IMR-90 (cell line): ENCODE measurements around the gene DSE. TPM values are rescaled to one million over a fixed set of nuclear protein-coding genes. Genes with fewer than 3 reads are reported as not detected.

ENCODE experiments used
- ATAC-seq: fragments of 200-7000 bp; cut with Tn5 transposase; 2 replicates; pipeline ENCODE4 v1.9.1; 2020; ENCODE audit warnings: low read depth, mild to moderate bottlenecking, moderate library complexity
- BruUV-seq: library from RNA; stranded (reverse); fragments of 400-500 nt; replicated peaks from 2 replicates; lab custom pipeline; 2021; lab: Mats Ljungman, UMichigan
- CTCF ChIA-PET: fragments of 300-600 bp; formaldehyde crosslinking; extraction: SDS; loops from one replicate; lab custom pipeline; 2021; ENCODE audit warnings: antibody characterized with exemption; lab: Yijun Ruan, JAX
- POLR2A ChIA-PET: fragments of 300-600 bp; sonication (Branson Sonifier 250); formaldehyde crosslinking; loops from one replicate; lab custom pipeline; 2022; ENCODE audit warnings: antibody characterized with exemption; ENCODE audit not compliant: unreplicated experiment; lab: Charles Lee
- DNase-seq: peaks from one replicate; pipeline ENCODE4 v3.0.0; 2013
- H2AFZ ChIP-seq: replicated peaks from 2 replicates; pipeline ENCODE3; 2013; ENCODE audit warnings: low read length, mild to moderate bottlenecking; ENCODE audit not compliant: poor library complexity
- H2AK5ac ChIP-seq: 2 replicates; pipeline ENCODE4 v1.6.1; 2013; ENCODE audit warnings: low read depth, low read length, inconsistent platforms
- H2AK9ac ChIP-seq: replicated peaks from 2 replicates; pipeline ENCODE3; 2013; ENCODE audit warnings: mild to moderate bottlenecking, low read depth, low read length, moderate library complexity; ENCODE audit not compliant: poor library complexity
- H2BK120ac ChIP-seq: 2 replicates; pipeline ENCODE4 v1.6.1; 2013; ENCODE audit warnings: low read depth, low read length, inconsistent platforms
- H2BK15ac ChIP-seq: 3 replicates; pipeline ENCODE4 v1.6.1; 2013; ENCODE audit warnings: low read depth, low read length, inconsistent platforms
- H2BK20ac ChIP-seq: 2 replicates; pipeline ENCODE4 v1.6.1; 2013; ENCODE audit warnings: low read depth, mild to moderate bottlenecking, inconsistent platforms, low read length, moderate library complexity
- H2BK5ac ChIP-seq: 2 replicates; pipeline ENCODE4 v1.6.1; 2013; ENCODE audit warnings: mild to moderate bottlenecking, low read depth, low read length, inconsistent platforms; ENCODE audit not compliant: poor library complexity, severe bottlenecking
- H3K14ac ChIP-seq: replicated peaks from 2 replicates; pipeline ENCODE4 v1.6.1; 2013; ENCODE audit warnings: low read depth, low read length, inconsistent platforms
- H3K18ac ChIP-seq: 2 replicates; pipeline ENCODE4 v1.6.1; 2013; ENCODE audit warnings: low read depth, low read length, control low read depth
- H3K23ac ChIP-seq: 2 replicates; pipeline ENCODE4 v1.6.1; 2013; ENCODE audit warnings: low read depth, low read length, inconsistent platforms
- H3K27ac ChIP-seq: 2 replicates; pipeline ENCODE4 v1.5.1; 2013; ENCODE audit warnings: mild to moderate bottlenecking, control low read depth, low read length; ENCODE audit not compliant: insufficient read depth
- H3K27me3 ChIP-seq: 2 replicates; pipeline ENCODE4 v1.6.1; 2013; ENCODE audit warnings: low read length; ENCODE audit not compliant: control insufficient read depth, insufficient read depth
- H3K36me3 ChIP-seq: 2 replicates; pipeline ENCODE4 v1.6.1; 2013; ENCODE audit warnings: low read length, mixed read lengths; ENCODE audit not compliant: control insufficient read depth, insufficient read depth
- H3K4ac ChIP-seq: 2 replicates; pipeline ENCODE4 v1.6.1; 2013; ENCODE audit warnings: low read depth, low read length, inconsistent platforms
- H3K4me1 ChIP-seq: 2 replicates; pipeline ENCODE4 v1.6.1; 2013; ENCODE audit warnings: low read length, mixed read lengths; ENCODE audit not compliant: control insufficient read depth, insufficient read depth
- H3K4me2 ChIP-seq: 2 replicates; pipeline ENCODE4 v1.6.1; 2013; ENCODE audit warnings: low read depth, mild to moderate bottlenecking, control low read depth, low read length, moderate library complexity
- H3K4me3 ChIP-seq: 2 replicates; pipeline ENCODE4 v1.5.1; 2013; ENCODE audit warnings: low read depth, mild to moderate bottlenecking, control low read depth, low read length, moderate library complexity; ENCODE audit not compliant: insufficient read depth
- H3K56ac ChIP-seq: 2 replicates; pipeline ENCODE4 v1.6.1; 2013; ENCODE audit warnings: low read length, inconsistent platforms; ENCODE audit not compliant: insufficient read depth; ENCODE audit errors: extremely low read depth
- H3K79me1 ChIP-seq, 2 experiments: 2 replicates each; pipeline ENCODE4 v1.6.1; 2013; ENCODE audit warnings: low read length in 2 of 2, inconsistent platforms in 1 of 2, low read depth in 1 of 2
- H3K9ac ChIP-seq: 2 replicates; pipeline ENCODE4 v1.6.1; 2013; ENCODE audit warnings: low read depth, low read length, control low read depth
- H3K9me1 ChIP-seq: 2 replicates; pipeline ENCODE4 v1.6.1; 2013; ENCODE audit warnings: low read length, inconsistent platforms; ENCODE audit not compliant: insufficient read depth
- H3K9me3 ChIP-seq: 2 replicates; pipeline ENCODE4 v1.6.1; 2013; ENCODE audit warnings: low read length; ENCODE audit not compliant: control insufficient read depth, insufficient read depth
- H4K20me1 ChIP-seq: 2 replicates; pipeline ENCODE4 v1.6.1; 2013; ENCODE audit warnings: low read length, inconsistent platforms; ENCODE audit not compliant: insufficient read depth
- H4K5ac ChIP-seq: 2 replicates; pipeline ENCODE4 v1.6.1; 2013; ENCODE audit warnings: mild to moderate bottlenecking, low read depth, low read length, control low read depth
- H4K8ac ChIP-seq, 2 experiments: 2 replicates each; pipeline ENCODE4 v1.6.1; 2013; ENCODE audit warnings: low read depth in 2 of 2, low read length in 2 of 2, control low read depth in 1 of 2, inconsistent platforms in 1 of 2
- H4K91ac ChIP-seq: 2 replicates; pipeline ENCODE4 v1.6.1; 2013; ENCODE audit warnings: low read depth, low read length, inconsistent platforms; ENCODE audit not compliant: insufficient read depth
- SMC3 ChIP-seq: fragments of 150-350 bp; IDR thresholded peaks from 2 replicates; pipeline ENCODE4 v1.6.1; 2016; ENCODE audit warnings: low read depth, mild to moderate bottlenecking, antibody characterized with exemption, low read length, moderate library complexity
- WGBS, 2 experiments: methylation state at CpG; one replicate each; pipeline versions ENCODE4 v1.1.5 to v1.1.7; 2013; ENCODE audit warnings: missing lambda C conversion rate in 2 of 2; ENCODE audit not compliant: insufficient read length in 1 of 2; ENCODE audit errors: extremely low coverage in 2 of 2; 5-methylcytosine and 5-hydroxymethylcytosine counted together
- dilution Hi-C: fragments of 300-500 bp; cut with HindIII; formaldehyde crosslinking; loops from one replicate; pipeline ENCODE4 v1.14.3; 2018; ENCODE audit warnings: low sequenced_read_pairs; ENCODE audit not compliant: unreplicated experiment
- in situ Hi-C: fragments of 300-500 bp; cut with MboI; formaldehyde crosslinking; loops from 3 replicates; pipeline ENCODE4 v1.14.3; 2019; ENCODE audit warnings: low sequenced_read_pairs, inconsistent platforms, mixed read lengths
- intact Hi-C: fragments of 100-400 bp; cut with micrococcal nuclease; formaldehyde crosslinking; loops from 2 replicates; pipeline ENCODE4 v1.10.0; 2022
- polyA plus RNA-seq, 3 experiments: library from polyadenylated mRNA; depleted of rRNA; stranded (reverse); fragments of >200 nt; gene quantifications; 2 replicates each; pipeline ENCODE4 v1.2.3, GENCODE V29; 2012; ENCODE audit warnings: low replicate concordance in 1 of 3
- total RNA-seq: library from RNA; depleted of rRNA; stranded (reverse); fragments of >200 nt; gene quantifications from 2 replicates; pipeline ENCODE4 v1.2.3, GENCODE V29; 2012

DSE gene
- total and polyA plus RNA-seq, 2 of the 4 experiments (the other 2 are of a cell fraction): 48.0 to 154 TPM

GRCh38 chr6:116405138-116405537 lies 34.4 kb downstream of the DSE start:
- intact Hi-C loops: no loop called here

More at GRCh38 chr6:116405138-116405537, 34.4 kb downstream of the DSE start:
- peak overlapping the region; percentile 52 for H3K4ac ChIP-seq
- H3K18ac ChIP-seq: no peak overlapping the region; the same call in 1 of the 2 replicates
- peak; percentile 84 for DNase-seq
- peak overlapping the region; percentile 70 for H3K4me2 ChIP-seq
- H3K4me1 ChIP-seq: peaks cover 13% of the 10 kb centered on the region
- peak overlapping the region; percentile 60 for H4K91ac ChIP-seq
- ChIA-PET CTCF (interaction anchor here (0.6 kb wide), 1 partner anchor 16 kb away, joined by 3 read pairs; no protein-coding TSS in a partner anchor), POLR2A (no interaction called here)
- in situ Hi-C loops (no loop called here), dilution Hi-C loops (no loop called here)
- H3K9me1 ChIP-seq: peaks cover 15% of the 10 kb centered on the region
- peak overlapping the region; percentile 82 for H3K23ac ChIP-seq
- H2BK20ac ChIP-seq: 0 out of 2 replicates have a peak overlapping the region, but pooled peaks have one; percentile 27
- H3K56ac ChIP-seq: 0 out of 2 replicates have a peak overlapping the region, but pooled peaks have one; percentile 43
- H4K5ac ChIP-seq: no peak overlapping the region
- ATAC-seq: no peak
- peaks cover 3% of the 10 kb centered on the region; the same call in 1 of the 2 replicates for H4K20me1 ChIP-seq
- H2AFZ ChIP-seq: no peak overlapping the region
- TF ChIP-seq SMC3: no peak
- H3K79me1 ChIP-seq: peaks cover 35 to 61% of the 10 kb centered on the region in 2 experiments
- peak overlapping the region; percentile 50 for H2BK120ac ChIP-seq
- no TSS peak for BruUV-seq
- 18% methylated on average over 2 of the region's 5 CpGs; no CpG with 5 or more reads in 1 of the 2 experiments for WGBS, 2 experiments
- no peaks in the 10 kb centered on the region for H3K9me3 ChIP-seq
- H3K4me3 ChIP-seq: no peak overlapping the region
- H3K27me3 ChIP-seq: no peaks in the 10 kb centered on the region
- H2AK9ac ChIP-seq: no peak overlapping the region
- 0 out of 2 replicates have a peak overlapping the region, but pooled peaks have one; percentile 2 for H3K14ac ChIP-seq
- peak overlapping the region; percentile 55; the same call in 1 of the 2 replicates for H3K27ac ChIP-seq
- 0 out of 2 replicates have a peak overlapping the region, but pooled peaks have one; percentile 29 for H2AK5ac ChIP-seq
- H3K36me3 ChIP-seq: peaks cover 4% of the 10 kb centered on the region
- H3K9ac ChIP-seq: no peak overlapping the region
- peak overlapping the region; percentile 76 for H2BK5ac ChIP-seq
- H2BK15ac ChIP-seq: no peak overlapping the region
- H4K8ac ChIP-seq: peak overlapping the region in 1 of 2 experiments; percentile 56; a peak in 3 of 4 replicates
